Esophagus muscularis mucosa (tissue), 4 donors: ENCODE measurements around the gene FCGR1A.
"Not testable (repeated sequence)": the region's sequence is repeated elsewhere in the genome, so short reads cannot be mapped to it uniquely, and the experiment has no call there.

Experiments used
- EP300 ChIP-seq: sonication (generic); formaldehyde crosslinking; IDR thresholded peaks from one replicate; pipeline ENCODE4 v1.6.1; 2017; ENCODE audit warnings: antibody characterized with exemption
- POLR2A ChIP-seq: fragments of 450-650 bp; IDR thresholded peaks from one replicate; pipeline ENCODE4 v1.6.1; 2017; ENCODE audit warnings: antibody characterized with exemption, moderate library complexity, mild to moderate bottlenecking, low read depth
- POLR2AphosphoS5 ChIP-seq, 2 donors: sonication (generic); formaldehyde crosslinking; IDR thresholded peaks; one replicate each; pipeline ENCODE4 v1.6.1; 2017; ENCODE audit warnings: antibody characterized with exemption in 2 of 2
- TF ChIP-seq, protein P1 (sequence below), 3 experiments: fragments of 200-600 bp in 2 of 3; fragments of 450-650 bp in 1 of 3; sonication (generic) in 2 of 3; IDR thresholded peaks; one replicate each; pipeline ENCODE4 v1.5.1; 2017 to 2019; ENCODE audit warnings: antibody characterized with exemption in 3 of 3, mild to moderate bottlenecking in 2 of 3, moderate library complexity in 1 of 3

DNA sequence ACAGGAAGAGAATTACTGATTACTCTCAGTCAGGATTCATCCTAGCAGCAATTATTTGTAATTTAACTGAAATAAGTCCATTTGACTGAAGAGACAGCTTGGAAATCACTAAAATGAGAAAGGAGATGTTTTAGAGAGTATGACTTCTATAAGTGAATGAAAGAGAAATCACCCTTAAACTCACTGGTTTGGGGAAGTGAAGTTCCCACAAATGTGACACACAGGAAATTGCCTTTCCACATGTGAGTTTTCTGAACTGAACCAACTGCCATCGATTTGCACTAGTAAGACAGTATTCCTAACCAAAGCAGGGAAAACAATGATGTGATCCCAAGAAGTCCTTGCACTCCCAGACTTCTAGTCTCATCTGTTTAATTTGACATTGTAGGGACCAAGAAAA lies 13.3 kb upstream of the FCGR1A start:
- TF ChIP-seq, protein P1, sequence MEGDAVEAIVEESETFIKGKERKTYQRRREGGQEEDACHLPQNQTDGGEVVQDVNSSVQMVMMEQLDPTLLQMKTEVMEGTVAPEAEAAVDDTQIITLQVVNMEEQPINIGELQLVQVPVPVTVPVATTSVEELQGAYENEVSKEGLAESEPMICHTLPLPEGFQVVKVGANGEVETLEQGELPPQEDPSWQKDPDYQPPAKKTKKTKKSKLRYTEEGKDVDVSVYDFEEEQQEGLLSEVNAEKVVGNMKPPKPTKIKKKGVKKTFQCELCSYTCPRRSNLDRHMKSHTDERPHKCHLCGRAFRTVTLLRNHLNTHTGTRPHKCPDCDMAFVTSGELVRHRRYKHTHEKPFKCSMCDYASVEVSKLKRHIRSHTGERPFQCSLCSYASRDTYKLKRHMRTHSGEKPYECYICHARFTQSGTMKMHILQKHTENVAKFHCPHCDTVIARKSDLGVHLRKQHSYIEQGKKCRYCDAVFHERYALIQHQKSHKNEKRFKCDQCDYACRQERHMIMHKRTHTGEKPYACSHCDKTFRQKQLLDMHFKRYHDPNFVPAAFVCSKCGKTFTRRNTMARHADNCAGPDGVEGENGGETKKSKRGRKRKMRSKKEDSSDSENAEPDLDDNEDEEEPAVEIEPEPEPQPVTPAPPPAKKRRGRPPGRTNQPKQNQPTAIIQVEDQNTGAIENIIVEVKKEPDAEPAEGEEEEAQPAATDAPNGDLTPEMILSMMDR (IDR thresholded peaks at IDR 0.05): not testable (repeated sequence)
- not testable (repeated sequence) for TF ChIP-seq EP300; POLR2AphosphoS5 (IDR thresholded peaks at IDR 0.05); POLR2A
